WTC11 (cell line): ENCODE data around the gene P2RY6.

Source experiments
- NR1H2 ChIP-seq: sonication (generic); formaldehyde crosslinking; IDR thresholded peaks from 2 replicates; pipeline ENCODE4 v1.9.0; 2021; ENCODE audit warnings: mild to moderate bottlenecking, moderate library complexity, missing genetic modification reagents
- RELA ChIP-seq: sonication (generic); formaldehyde crosslinking; IDR thresholded peaks from 2 replicates; pipeline ENCODE4 v1.8.1; 2022; ENCODE audit warnings: missing genetic modification reagents, mild to moderate bottlenecking, borderline replicate concordance
- TEAD4 ChIP-seq: sonication (generic); formaldehyde crosslinking; IDR thresholded peaks from 2 replicates; pipeline ENCODE4 v1.8.0; 2022; ENCODE audit warnings: mild to moderate bottlenecking, missing genetic modification reagents
- TF ChIP-seq, protein P1 (sequence below): fragments of 200-600 bp; IDR thresholded peaks from 2 replicates; pipeline ENCODE4 v1.8.0; 2022; ENCODE audit warnings: antibody characterized with exemption

GRCh38 chr11:73235236-73235786 lies 36.8 kb upstream of the P2RY6 start:
- TF ChIP-seq TEAD4 (CRISPR knock-in tag) (no peak), RELA (CRISPR knock-in tag) (no peak), NR1H2 (no peak)
- TF ChIP-seq, protein P1, sequence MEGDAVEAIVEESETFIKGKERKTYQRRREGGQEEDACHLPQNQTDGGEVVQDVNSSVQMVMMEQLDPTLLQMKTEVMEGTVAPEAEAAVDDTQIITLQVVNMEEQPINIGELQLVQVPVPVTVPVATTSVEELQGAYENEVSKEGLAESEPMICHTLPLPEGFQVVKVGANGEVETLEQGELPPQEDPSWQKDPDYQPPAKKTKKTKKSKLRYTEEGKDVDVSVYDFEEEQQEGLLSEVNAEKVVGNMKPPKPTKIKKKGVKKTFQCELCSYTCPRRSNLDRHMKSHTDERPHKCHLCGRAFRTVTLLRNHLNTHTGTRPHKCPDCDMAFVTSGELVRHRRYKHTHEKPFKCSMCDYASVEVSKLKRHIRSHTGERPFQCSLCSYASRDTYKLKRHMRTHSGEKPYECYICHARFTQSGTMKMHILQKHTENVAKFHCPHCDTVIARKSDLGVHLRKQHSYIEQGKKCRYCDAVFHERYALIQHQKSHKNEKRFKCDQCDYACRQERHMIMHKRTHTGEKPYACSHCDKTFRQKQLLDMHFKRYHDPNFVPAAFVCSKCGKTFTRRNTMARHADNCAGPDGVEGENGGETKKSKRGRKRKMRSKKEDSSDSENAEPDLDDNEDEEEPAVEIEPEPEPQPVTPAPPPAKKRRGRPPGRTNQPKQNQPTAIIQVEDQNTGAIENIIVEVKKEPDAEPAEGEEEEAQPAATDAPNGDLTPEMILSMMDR = no peak
